DOHH2 (cell line): Measurements from ENCODE around the gene PML.

ENCODE experiments used
- H3F3A ChIP-seq: fragments of 200-600 bp; sonication (generic), shearing (Covaris generic); 2 replicates; pipeline ENCODE4 v1.6.0; 2016; ENCODE audit warnings: antibody characterized with exemption, mild to moderate bottlenecking; ENCODE audit not compliant: control insufficient read depth, insufficient read depth
- H3K27ac ChIP-seq: fragments of 200-600 bp; sonication (generic); 2 replicates; pipeline ENCODE4 v1.5.1; 2014; ENCODE audit warnings: low read depth, mild to moderate bottlenecking, low read length, moderate library complexity
- H3K27me3 ChIP-seq: fragments of 200-600 bp; sonication (generic); 2 replicates; pipeline ENCODE4 v1.6.1; 2014; ENCODE audit warnings: mild to moderate bottlenecking, low read length, mixed read lengths; ENCODE audit not compliant: control insufficient read depth
- H3K36me3 ChIP-seq: fragments of 200-600 bp; sonication (generic); 2 replicates; pipeline ENCODE4 v1.6.1; 2014; ENCODE audit warnings: mild to moderate bottlenecking, low read length, moderate library complexity, mixed read lengths; ENCODE audit not compliant: control insufficient read depth
- H3K4me1 ChIP-seq: fragments of 200-600 bp; sonication (generic); 2 replicates; pipeline ENCODE4 v1.6.1; 2014; ENCODE audit warnings: mild to moderate bottlenecking, low read length, mixed read lengths; ENCODE audit not compliant: control insufficient read depth
- H3K4me2 ChIP-seq: fragments of 200-600 bp; sonication (generic); 2 replicates; pipeline ENCODE4 v1.6.0; 2014; ENCODE audit warnings: mild to moderate bottlenecking, low read length, moderate library complexity
- H3K4me3 ChIP-seq: fragments of 200-600 bp; sonication (generic); 2 replicates; pipeline ENCODE4 v1.5.1; 2014; ENCODE audit warnings: mild to moderate bottlenecking, low read length, mixed read lengths
- H3K79me2 ChIP-seq: fragments of 200-600 bp; sonication (generic); 2 replicates; pipeline ENCODE4 v1.6.1; 2014; ENCODE audit warnings: mild to moderate bottlenecking, low read length, mixed read lengths; ENCODE audit not compliant: control insufficient read depth
- H3K9me2 ChIP-seq: fragments of 200-600 bp; sonication (generic); replicated peaks from 2 replicates; pipeline ENCODE4 v1.6.1; 2014; ENCODE audit warnings: mild to moderate bottlenecking, low read length, mixed read lengths; ENCODE audit not compliant: control insufficient read depth
- H3K9me3 ChIP-seq: fragments of 200-600 bp; sonication (generic); 2 replicates; pipeline ENCODE4 v1.6.1; 2014; ENCODE audit warnings: antibody characterized with exemption, low read length, mixed read lengths; ENCODE audit not compliant: control insufficient read depth, insufficient read depth
- H4K20me1 ChIP-seq: fragments of 200-600 bp; sonication (generic); 2 replicates; pipeline ENCODE4 v1.6.0; 2014; ENCODE audit warnings: low read depth, mild to moderate bottlenecking, antibody characterized with exemption, low read length, moderate library complexity; ENCODE audit not compliant: control insufficient read depth, insufficient read depth
- EZH2phosphoT487 ChIP-seq: fragments of 200-600 bp; sonication (generic); IDR thresholded peaks from 2 replicates; pipeline ENCODE4 v1.6.1; 2017; ENCODE audit warnings: borderline replicate concordance, mild to moderate bottlenecking, antibody characterized with exemption, low read length, moderate library complexity, mixed read lengths
- TF ChIP-seq, protein P1 (sequence below): fragments of 200-600 bp; sonication (generic); IDR thresholded peaks from one replicate; pipeline ENCODE4 v1.5.1; 2014; ENCODE audit warnings: antibody characterized with exemption, mild to moderate bottlenecking, low read depth, low read length; ENCODE audit not compliant: poor library complexity, severe bottlenecking

The PML gene

DNA sequence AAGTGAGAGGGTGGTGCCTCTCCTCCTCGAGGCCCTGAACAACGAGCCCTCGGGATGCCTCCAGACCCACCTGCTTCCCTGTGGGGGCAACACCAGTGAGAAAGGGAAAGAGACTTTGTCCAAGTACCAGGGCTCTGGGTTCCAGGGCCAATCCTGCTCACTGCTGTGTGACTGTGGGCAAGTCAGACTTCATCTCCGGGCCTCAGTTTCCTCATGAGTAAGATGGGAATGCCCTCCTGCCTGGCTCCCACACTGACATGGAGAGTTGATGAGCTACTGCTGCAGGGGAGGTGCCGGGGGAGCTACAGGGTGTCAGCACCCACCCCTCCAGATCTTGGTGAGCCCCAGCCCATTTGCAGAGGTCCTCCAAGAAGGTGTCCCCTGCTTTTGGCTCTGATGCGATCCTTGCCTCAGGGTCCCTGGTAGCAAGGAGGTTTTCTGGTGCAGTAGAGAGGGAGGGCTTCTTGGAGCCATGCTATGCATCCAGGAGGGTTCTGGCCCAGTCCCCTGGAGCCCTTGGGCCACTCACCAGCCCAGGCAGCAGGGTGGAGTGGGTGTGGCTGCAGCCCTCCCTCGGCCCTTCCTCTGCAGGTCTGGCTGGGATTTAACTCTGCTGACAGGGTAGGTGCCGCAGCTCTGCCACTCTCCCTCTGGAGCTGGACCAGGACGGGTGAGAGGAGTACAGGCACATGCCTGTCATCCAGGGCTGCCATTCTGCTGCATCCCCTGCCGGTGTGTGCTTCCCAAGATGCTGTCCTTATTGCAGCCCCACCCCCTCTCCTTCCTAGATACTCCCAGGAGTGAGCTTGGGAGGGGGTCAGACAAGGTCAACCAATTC is 41.4 kb upstream of the PML start:
- no peaks in the 10 kb centered on the region for H3K9me3 ChIP-seq
- H3K4me1 ChIP-seq: peaks cover 4% of the 10 kb centered on the region; the same call in 1 of the 2 replicates
- no peaks in the 10 kb centered on the region for H3K79me2 ChIP-seq
- no peak overlapping the region for H3K4me3 ChIP-seq
- TF ChIP-seq, protein P1, sequence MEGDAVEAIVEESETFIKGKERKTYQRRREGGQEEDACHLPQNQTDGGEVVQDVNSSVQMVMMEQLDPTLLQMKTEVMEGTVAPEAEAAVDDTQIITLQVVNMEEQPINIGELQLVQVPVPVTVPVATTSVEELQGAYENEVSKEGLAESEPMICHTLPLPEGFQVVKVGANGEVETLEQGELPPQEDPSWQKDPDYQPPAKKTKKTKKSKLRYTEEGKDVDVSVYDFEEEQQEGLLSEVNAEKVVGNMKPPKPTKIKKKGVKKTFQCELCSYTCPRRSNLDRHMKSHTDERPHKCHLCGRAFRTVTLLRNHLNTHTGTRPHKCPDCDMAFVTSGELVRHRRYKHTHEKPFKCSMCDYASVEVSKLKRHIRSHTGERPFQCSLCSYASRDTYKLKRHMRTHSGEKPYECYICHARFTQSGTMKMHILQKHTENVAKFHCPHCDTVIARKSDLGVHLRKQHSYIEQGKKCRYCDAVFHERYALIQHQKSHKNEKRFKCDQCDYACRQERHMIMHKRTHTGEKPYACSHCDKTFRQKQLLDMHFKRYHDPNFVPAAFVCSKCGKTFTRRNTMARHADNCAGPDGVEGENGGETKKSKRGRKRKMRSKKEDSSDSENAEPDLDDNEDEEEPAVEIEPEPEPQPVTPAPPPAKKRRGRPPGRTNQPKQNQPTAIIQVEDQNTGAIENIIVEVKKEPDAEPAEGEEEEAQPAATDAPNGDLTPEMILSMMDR: no peak
- no peak for TF ChIP-seq EZH2phosphoT487
- H3K4me2 ChIP-seq: no peak overlapping the region
- no peaks in the 10 kb centered on the region for H3K36me3 ChIP-seq
- H4K20me1 ChIP-seq: no peaks in the 10 kb centered on the region
- no peaks in the 10 kb centered on the region for H3K9me2 ChIP-seq
- H3K27me3 ChIP-seq: peaks cover 7% of the 10 kb centered on the region; the same call in 1 of the 2 replicates
- no peak overlapping the region for H3K27ac ChIP-seq
- H3F3A ChIP-seq: no peaks in the 10 kb centered on the region

DNA sequence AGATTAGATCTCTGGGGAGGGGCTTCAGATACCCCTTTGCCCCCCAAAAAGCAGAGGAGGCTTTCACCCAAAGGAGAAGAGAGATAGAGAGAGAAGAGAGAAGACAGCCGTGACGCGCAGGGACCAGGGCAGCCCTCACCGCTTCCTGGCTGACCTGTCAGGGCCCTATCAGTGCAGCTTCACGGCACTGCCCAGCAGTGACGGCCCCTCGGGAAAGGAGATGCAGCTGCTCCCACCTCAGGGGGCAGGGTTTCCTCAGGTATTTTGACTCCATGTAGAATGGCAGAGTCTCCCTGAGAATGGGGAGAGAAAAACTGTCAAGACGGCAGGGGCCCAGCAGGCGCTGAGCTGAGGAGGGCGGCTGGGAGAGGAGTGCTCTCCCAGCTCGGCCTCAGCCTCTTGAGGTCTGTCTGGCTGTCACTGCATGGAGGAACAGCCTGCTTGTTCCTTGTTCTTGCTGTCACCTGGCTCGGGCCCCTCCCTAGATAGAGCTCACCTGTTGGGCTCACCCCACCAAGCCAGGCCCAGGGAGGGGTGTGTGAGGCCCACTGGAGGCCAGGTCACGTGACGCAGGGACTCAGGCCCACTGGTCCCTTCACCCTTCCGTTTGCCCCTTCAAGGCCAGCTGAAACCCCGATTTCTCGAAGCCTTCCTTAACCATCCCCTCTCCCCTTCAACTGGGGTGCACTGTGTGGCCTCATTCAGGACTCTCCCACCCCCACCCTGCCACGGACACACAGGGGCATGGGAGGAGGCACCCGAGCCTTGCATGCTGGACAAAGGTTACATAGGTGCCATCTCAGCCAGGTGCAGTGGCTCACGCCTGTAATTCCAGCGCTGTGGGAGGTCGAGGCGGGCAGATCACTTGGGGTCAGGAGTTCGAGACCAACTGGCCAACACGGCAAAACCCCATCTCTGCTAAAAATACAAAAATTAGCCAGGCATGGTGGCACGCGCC is 40.0 kb upstream of the PML start:
- no peak overlapping the region for H3K4me3 ChIP-seq
- H3K36me3 ChIP-seq: no peaks in the 10 kb centered on the region
- no peak for TF ChIP-seq EZH2phosphoT487
- TF ChIP-seq, protein P1: no peak
- H3K27ac ChIP-seq: no peak overlapping the region
- H3K9me2 ChIP-seq: no peaks in the 10 kb centered on the region
- H3K9me3 ChIP-seq: no peaks in the 10 kb centered on the region
- no peaks in the 10 kb centered on the region for H3K79me2 ChIP-seq
- H3K4me1 ChIP-seq: peaks cover 13% of the 10 kb centered on the region
- peaks cover 2% of the 10 kb centered on the region; the same call in 1 of the 2 replicates for H3F3A ChIP-seq
- H3K27me3 ChIP-seq: peaks cover 7% of the 10 kb centered on the region; the same call in 1 of the 2 replicates
- H3K4me2 ChIP-seq: no peak overlapping the region
- no peaks in the 10 kb centered on the region for H4K20me1 ChIP-seq

DNA sequence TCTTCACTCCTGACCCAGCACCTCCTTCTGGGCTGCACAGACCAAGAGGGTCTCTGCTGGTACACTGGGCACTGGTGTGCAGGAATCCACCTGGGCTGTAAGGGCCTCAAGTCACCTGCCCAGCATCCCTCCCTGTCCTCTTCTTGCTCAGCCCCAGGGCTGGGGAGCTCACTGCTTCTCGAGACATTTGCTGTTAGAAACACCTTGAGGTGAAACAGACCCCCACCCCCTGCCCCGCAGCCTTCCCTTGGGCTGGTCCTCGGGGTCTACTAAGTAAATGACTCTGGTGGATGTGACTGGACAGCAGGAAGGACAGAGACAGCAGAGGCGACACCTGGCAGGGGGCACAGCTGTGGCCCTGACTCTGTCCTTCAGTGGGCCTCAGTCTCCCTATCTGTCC is 39.2 kb upstream of the PML start:
- Histone ChIP-seq H3K9me2 (no peaks in the 10 kb centered on the region), H3K36me3 (no peaks in the 10 kb centered on the region), H3K9me3 (no peaks in the 10 kb centered on the region), H4K20me1 (no peaks in the 10 kb centered on the region), H3K27ac (no peak overlapping the region), H3K4me1 (peaks cover 19% of the 10 kb centered on the region), H3F3A (peaks cover 2% of the 10 kb centered on the region; the same call in 1 of the 2 replicates), H3K4me3 (no peak overlapping the region), H3K79me2 (no peaks in the 10 kb centered on the region), H3K27me3 (peaks cover 7% of the 10 kb centered on the region; the same call in 1 of the 2 replicates), H3K4me2 (no peak overlapping the region)
- TF ChIP-seq, protein P1: no peak
- no peak for TF ChIP-seq EZH2phosphoT487
